Measurements from ENCODE around the gene KIAA0825. TPM values are rescaled to one million over a fixed set of nuclear protein-coding genes. Genes with fewer than 3 reads are reported as not detected.
"Not testable (repeated sequence)": the region's sequence is repeated elsewhere in the genome, so short reads cannot be mapped to it uniquely, and the experiment has no call there.

KIAA0825 gene
- total and polyA plus RNA-seq, 8 donors, result 0.29 to 15.6 (median 1.5) TPM

DNA sequence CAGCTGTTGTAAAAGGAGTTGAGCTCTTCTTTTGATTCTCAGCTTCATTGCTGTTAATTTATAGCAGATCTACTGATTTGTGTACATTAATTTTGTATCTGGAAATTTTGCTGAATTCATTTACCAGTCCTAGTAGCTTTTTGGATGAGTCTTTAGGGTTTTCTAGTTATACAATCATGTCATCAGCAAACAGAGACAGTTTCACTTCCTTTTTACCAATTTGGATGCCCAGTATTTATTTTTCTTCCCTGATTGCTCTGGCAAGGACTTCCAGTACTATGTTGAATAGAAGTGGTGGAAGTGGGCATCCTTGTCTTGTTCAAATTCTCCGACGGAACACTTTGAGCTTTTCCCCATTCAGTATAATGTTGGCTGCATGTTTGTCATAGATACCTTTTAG lies 478.1 kb downstream of the KIAA0825 start:
- Histone ChIP-seq H3K9me3 (peaks cover 0 to 28% (median 17%) of the 10 kb centered on the region in 4 donors), H3K36me3 (no peaks in the 10 kb centered on the region), H3K27ac (no peak overlapping the region), H3K27me3 (no peaks in the 10 kb centered on the region), H3K4me3 (no peak overlapping the region), H3K4me1 (no peaks in the 10 kb centered on the region)
- WGBS, 5 donors, result 96 to 99% (median 99%) methylated on average over 2 of the region's 2 CpGs
- TF ChIP-seq, protein P1, sequence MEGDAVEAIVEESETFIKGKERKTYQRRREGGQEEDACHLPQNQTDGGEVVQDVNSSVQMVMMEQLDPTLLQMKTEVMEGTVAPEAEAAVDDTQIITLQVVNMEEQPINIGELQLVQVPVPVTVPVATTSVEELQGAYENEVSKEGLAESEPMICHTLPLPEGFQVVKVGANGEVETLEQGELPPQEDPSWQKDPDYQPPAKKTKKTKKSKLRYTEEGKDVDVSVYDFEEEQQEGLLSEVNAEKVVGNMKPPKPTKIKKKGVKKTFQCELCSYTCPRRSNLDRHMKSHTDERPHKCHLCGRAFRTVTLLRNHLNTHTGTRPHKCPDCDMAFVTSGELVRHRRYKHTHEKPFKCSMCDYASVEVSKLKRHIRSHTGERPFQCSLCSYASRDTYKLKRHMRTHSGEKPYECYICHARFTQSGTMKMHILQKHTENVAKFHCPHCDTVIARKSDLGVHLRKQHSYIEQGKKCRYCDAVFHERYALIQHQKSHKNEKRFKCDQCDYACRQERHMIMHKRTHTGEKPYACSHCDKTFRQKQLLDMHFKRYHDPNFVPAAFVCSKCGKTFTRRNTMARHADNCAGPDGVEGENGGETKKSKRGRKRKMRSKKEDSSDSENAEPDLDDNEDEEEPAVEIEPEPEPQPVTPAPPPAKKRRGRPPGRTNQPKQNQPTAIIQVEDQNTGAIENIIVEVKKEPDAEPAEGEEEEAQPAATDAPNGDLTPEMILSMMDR (IDR thresholded peaks at IDR 0.05), result no peak
- TF ChIP-seq POLR2AphosphoS5 (IDR thresholded peaks at IDR 0.05) (no peak), EP300 (IDR thresholded peaks at IDR 0.05) (no peak), POLR2A (IDR thresholded peaks at IDR 0.05) (no peak)
- intact Hi-C loops (cut with DNase I; ENCODE audit: low total_unique reads), result no loop called here
- no peak for DNase-seq

GRCh38 chr5:94130077-94130476 lies 488.3 kb downstream of the KIAA0825 start:
- no peak for TF ChIP-seq EP300 (IDR thresholded peaks at IDR 0.05)
- TF ChIP-seq POLR2AphosphoS5 (IDR thresholded peaks at IDR 0.05), result no peak
- TF ChIP-seq, protein P1 (IDR thresholded peaks at IDR 0.05), result no peak
- no peak for TF ChIP-seq POLR2A (IDR thresholded peaks at IDR 0.05)
- 96 to 100% (median 97%) methylated on average over 1 of the region's 1 CpG for WGBS, 5 donors
- intact Hi-C loops (cut with DNase I; ENCODE audit: low total_unique reads), result no loop called here
- Histone ChIP-seq H3K36me3 (no peaks in the 10 kb centered on the region), H3K9me3 (peaks cover 0 to 7% (median 0%) of the 10 kb centered on the region in 4 donors), H3K4me1 (no peaks in the 10 kb centered on the region), H3K27me3 (no peaks in the 10 kb centered on the region), H3K27ac (no peak overlapping the region), H3K4me3 (no peak overlapping the region)
- no peak for DNase-seq

GRCh38 chr5:94125107-94125506 lies 493.3 kb downstream of the KIAA0825 start:
- H3K4me3 ChIP-seq, result no peak overlapping the region
- H3K27ac ChIP-seq, result no peak overlapping the region
- no peak for DNase-seq
- intact Hi-C loops (cut with DNase I; ENCODE audit: low total_unique reads), result no loop called here
- no peaks in the 10 kb centered on the region for H3K36me3 ChIP-seq
- no peaks in the 10 kb centered on the region for H3K4me1 ChIP-seq
- no peaks in the 10 kb centered on the region for H3K27me3 ChIP-seq
- WGBS, 5 donors, result 79 to 93% (median 85%) methylated on average over 2 of the region's 2 CpGs
- no peak for TF ChIP-seq EP300 (IDR thresholded peaks at IDR 0.05)
- TF ChIP-seq, protein P1 (IDR thresholded peaks at IDR 0.05), result no peak
- no peak for TF ChIP-seq POLR2AphosphoS5 (IDR thresholded peaks at IDR 0.05)
- no peak for TF ChIP-seq POLR2A (IDR thresholded peaks at IDR 0.05)
- H3K9me3 ChIP-seq, result no peaks in the 10 kb centered on the region

- H3K4me3 ChIP-seq; DNase-seq; H3K36me3 ChIP-seq; H3K27ac ChIP-seq; H3K27me3 ChIP-seq; H3K4me1 ChIP-seq; intact Hi-C loops (cut with DNase I; ENCODE audit: low total_unique reads): not testable (repeated sequence)
- H3K9me3 ChIP-seq, result peaks cover 0 to 18% (median 11%) of the 10 kb centered on the region in 4 donors
- WGBS, 5 donors, result 76 to 97% (median 86%) methylated on average over 2 of the region's 2 CpGs
Observed at GRCh38 chr5:94116317-94116716, 502.1 kb downstream of the KIAA0825 start.

DNA sequence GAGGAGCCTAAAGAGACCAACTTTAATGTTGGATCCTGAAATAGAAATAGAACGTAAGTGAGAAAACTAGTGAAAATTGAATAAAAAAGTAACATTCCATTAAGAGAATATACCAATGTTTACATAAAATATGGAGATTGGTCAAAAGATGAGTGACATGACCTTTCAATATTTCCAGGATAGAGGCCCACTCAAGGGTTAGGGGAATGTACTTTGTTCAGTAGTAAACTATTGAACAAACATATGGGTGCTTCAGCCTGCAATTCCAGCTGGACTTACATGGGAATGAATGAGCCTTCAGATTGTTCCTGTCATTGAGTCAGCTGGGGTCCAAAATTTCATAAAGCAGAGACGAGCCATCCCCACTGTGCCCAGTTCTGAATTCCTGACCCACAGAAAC lies 505.3 kb downstream of the KIAA0825 start:
- Histone ChIP-seq H3K4me3 (no peak overlapping the region), H3K27me3 (no peaks in the 10 kb centered on the region), H3K9me3 (peaks cover 0 to 18% (median 11%) of the 10 kb centered on the region in 4 donors), H3K36me3 (no peaks in the 10 kb centered on the region), H3K27ac (no peak overlapping the region), H3K4me1 (peaks cover 5 to 22% (median 14%) of the 10 kb centered on the region in 4 donors)
- WGBS, 5 donors, result 84 to 94% (median 92%) methylated on average over 2 of the region's 2 CpGs
- DNase-seq, result no peak
- no peak for TF ChIP-seq EP300 (IDR thresholded peaks at IDR 0.05)
- no peak for TF ChIP-seq POLR2A (IDR thresholded peaks at IDR 0.05)
- intact Hi-C loops (cut with DNase I; ENCODE audit: low total_unique reads), result no loop called here
